ENCODE data around the gene ARHGEF28. TPM values are rescaled to one million over a fixed set of nuclear protein-coding genes. Genes with fewer than 3 reads are reported as not detected.

The ARHGEF28 gene
- total and polyA plus RNA-seq, 2 donors (not counting 1 experiment from before 2014, with no cell fraction given): 2.3 to 34.3 TPM

GRCh38 chr5:73799401-73799972, 173.5 kb downstream of the ARHGEF28 start:
- Histone ChIP-seq H3K36me3 (ENCODE audit: control insufficient read depth, insufficient read depth, low read length) (no peaks in the 10 kb centered on the region), H2AFZ (ENCODE audit: low read length) (no peak overlapping the region), H3K27ac (ENCODE audit: insufficient read depth, low read length) (no peak overlapping the region), H3K27me3 (ENCODE audit: control insufficient read depth, insufficient read depth, low read length) (no peaks in the 10 kb centered on the region), H3K79me2 (ENCODE audit: control insufficient read depth, insufficient read depth, low read length) (no peaks in the 10 kb centered on the region), H3K9ac (ENCODE audit: insufficient read depth, low read length) (no peak overlapping the region), H3K4me1 (ENCODE audit: control insufficient read depth, extremely low read depth, insufficient read depth, low read length) (peaks cover 14% of the 10 kb centered on the region), H3K4me3 (replicated peaks in 1 of 4; ENCODE audit: control extremely low read depth in 1 of 4, insufficient read depth in 1 of 4, low read depth in 3 of 4, low read length in 4 of 4) (no peak overlapping the region), H3K9me3 (ENCODE audit: control insufficient read depth, insufficient read depth, low read depth, low read length) (no peaks in the 10 kb centered on the region), H4K20me1 (ENCODE audit: control insufficient read depth, extremely low read depth, insufficient read depth, low read length) (no peaks in the 10 kb centered on the region), H3K4me2 (ENCODE audit: extremely low read depth, insufficient read depth, low read length) (no peak overlapping the region)
- DNase-seq (ENCODE audit: low read depth in 2 of 2): no peak
- TF ChIP-seq EZH2 (IDR thresholded peaks at IDR 0.05; ENCODE audit: low read length, missing control alignments) (no peak), CTCF (conservative IDR thresholded peaks at IDR 0.05 in 1 of 2, IDR thresholded peaks at IDR 0.05 in 1 of 2; ENCODE audit: low read depth in 1 of 2, low read length in 2 of 2) (no peak)

GRCh38 chr5:73801686-73802085, 175.7 kb downstream of the ARHGEF28 start:
- Histone ChIP-seq H3K27ac (ENCODE audit: insufficient read depth, low read length) (no peak overlapping the region), H3K9ac (ENCODE audit: insufficient read depth, low read length) (no peak overlapping the region), H3K27me3 (ENCODE audit: control insufficient read depth, insufficient read depth, low read length) (no peaks in the 10 kb centered on the region), H3K9me3 (ENCODE audit: control insufficient read depth, insufficient read depth, low read depth, low read length) (no peaks in the 10 kb centered on the region), H4K20me1 (ENCODE audit: control insufficient read depth, extremely low read depth, insufficient read depth, low read length) (no peaks in the 10 kb centered on the region), H3K4me3 (replicated peaks in 1 of 4; ENCODE audit: control extremely low read depth in 1 of 4, insufficient read depth in 1 of 4, low read depth in 3 of 4, low read length in 4 of 4) (no peak overlapping the region), H3K4me1 (ENCODE audit: control insufficient read depth, extremely low read depth, insufficient read depth, low read length) (peaks cover 3% of the 10 kb centered on the region), H3K4me2 (ENCODE audit: extremely low read depth, insufficient read depth, low read length) (no peak overlapping the region), H2AFZ (ENCODE audit: low read length) (no peak overlapping the region), H3K79me2 (ENCODE audit: control insufficient read depth, insufficient read depth, low read length) (no peaks in the 10 kb centered on the region), H3K36me3 (ENCODE audit: control insufficient read depth, insufficient read depth, low read length) (no peaks in the 10 kb centered on the region)
- DNase-seq (ENCODE audit: low read depth in 2 of 2): no peak
- TF ChIP-seq EZH2 (IDR thresholded peaks at IDR 0.05; ENCODE audit: low read length, missing control alignments): no peak
- no peak for TF ChIP-seq CTCF (conservative IDR thresholded peaks at IDR 0.05 in 1 of 2, IDR thresholded peaks at IDR 0.05 in 1 of 2; ENCODE audit: low read depth in 1 of 2, low read length in 2 of 2)

GRCh38 chr5:73805449-73805848, 179.5 kb downstream of the ARHGEF28 start:
- H3K4me2 ChIP-seq (ENCODE audit: extremely low read depth, insufficient read depth, low read length): no peak overlapping the region
- H3K4me3 ChIP-seq (replicated peaks in 1 of 4; ENCODE audit: control extremely low read depth in 1 of 4, insufficient read depth in 1 of 4, low read depth in 3 of 4, low read length in 4 of 4): no peak overlapping the region
- no peak overlapping the region for H3K27ac ChIP-seq (ENCODE audit: insufficient read depth, low read length)
- no peak for TF ChIP-seq CTCF (conservative IDR thresholded peaks at IDR 0.05 in 1 of 2, IDR thresholded peaks at IDR 0.05 in 1 of 2; ENCODE audit: low read depth in 1 of 2, low read length in 2 of 2)
- TF ChIP-seq EZH2 (IDR thresholded peaks at IDR 0.05; ENCODE audit: low read length, missing control alignments): no peak
- H3K9ac ChIP-seq (ENCODE audit: insufficient read depth, low read length): no peak overlapping the region
- H4K20me1 ChIP-seq (ENCODE audit: control insufficient read depth, extremely low read depth, insufficient read depth, low read length): no peaks in the 10 kb centered on the region
- H3K9me3 ChIP-seq (ENCODE audit: control insufficient read depth, insufficient read depth, low read depth, low read length): no peaks in the 10 kb centered on the region
- H3K4me1 ChIP-seq (ENCODE audit: control insufficient read depth, extremely low read depth, insufficient read depth, low read length): no peaks in the 10 kb centered on the region
- no peaks in the 10 kb centered on the region for H3K27me3 ChIP-seq (ENCODE audit: control insufficient read depth, insufficient read depth, low read length)
- H3K79me2 ChIP-seq (ENCODE audit: control insufficient read depth, insufficient read depth, low read length): no peaks in the 10 kb centered on the region
- H3K36me3 ChIP-seq (ENCODE audit: control insufficient read depth, insufficient read depth, low read length): no peaks in the 10 kb centered on the region
- no peak overlapping the region for H2AFZ ChIP-seq (ENCODE audit: low read length)
- DNase-seq (ENCODE audit: low read depth in 2 of 2): no peak

Measured in fibroblast of lung (primary cell).